HepG2 (cell line): ENCODE measurements around the gene TBC1D24. TPM values are rescaled to one million over a fixed set of nuclear protein-coding genes. Genes with fewer than 3 reads are reported as not detected.

Source experiments
- ATAC-seq: fragments of 200-7000 bp; cut with Tn5 transposase; 3 replicates; pipeline ENCODE4 v1.9.1; 2020; ENCODE audit warnings: mild to moderate bottlenecking, moderate library complexity
- BruUV-seq: library from RNA; stranded (reverse); fragments of 400-500 nt; replicated peaks from 2 replicates; lab custom pipeline; 2021; lab: Mats Ljungman, UMichigan
- CTCF ChIA-PET: fragments of 300-600 bp; formaldehyde crosslinking; extraction: SDS; loops from one replicate; lab custom pipeline; 2021; ENCODE audit warnings: low total read pairs, inconsistent platforms, low intra/inter-chr PET ratio; lab: Yijun Ruan, JAX
- POLR2A ChIA-PET: fragments of 350-600 bp; sonication (Branson Sonifier 250); formaldehyde crosslinking; loops from one replicate; lab custom pipeline; 2020; ENCODE audit warnings: antibody characterized with exemption, inconsistent platforms; lab: Yijun Ruan, JAX
- DNase-seq: peaks from one replicate; pipeline ENCODE4 v3.0.0-alpha.2; 2015; ENCODE audit warnings: low spot score
- FAIRE-seq: peaks from 3 replicates; lab custom pipeline; 2011; peaks lifted over from hg19 to GRCh38; lab: Jason Lieb, UNC
- H2AFZ ChIP-seq: one replicate; pipeline ENCODE4 v1.6.1; 2011; ENCODE audit warnings: low read length, inconsistent platforms
- H3K27ac ChIP-seq: fragments of 300-600 bp; 3 replicates; pipeline ENCODE4 v1.8.0; 2011; ENCODE audit warnings: mixed run types, mild to moderate bottlenecking, mixed read lengths, low read length, inconsistent platforms; ENCODE audit not compliant: insufficient read depth; ENCODE audit errors: extremely low read length
- H3K27me3 ChIP-seq, 2 experiments: fragments of 200-600 bp in 1 of 2; 2 replicates in 1 of 2; 3 replicates in 1 of 2; pipeline versions ENCODE4 v1.6.0 to v1.8.0; 2011; ENCODE audit warnings: low read length in 2 of 2, mild to moderate bottlenecking in 2 of 2, moderate library complexity in 2 of 2, inconsistent platforms in 1 of 2; ENCODE audit not compliant: insufficient read depth in 2 of 2, control insufficient read depth in 1 of 2
- H3K36me3 ChIP-seq, 2 experiments: fragments of 200-600 bp in 1 of 2; replicated peaks in 1 of 2; 2 replicates in 1 of 2; 3 replicates in 1 of 2; pipeline versions ENCODE4 v1.5.1 to v1.8.0; 2011; ENCODE audit warnings: low read length in 2 of 2, inconsistent platforms in 1 of 2; ENCODE audit not compliant: insufficient read depth in 2 of 2, control insufficient read depth in 1 of 2
- H3K4me1 ChIP-seq: 2 replicates; pipeline ENCODE4 v1.5.1; 2012; ENCODE audit warnings: low read length, inconsistent platforms; ENCODE audit not compliant: insufficient read depth
- H3K4me2 ChIP-seq: 2 replicates; pipeline ENCODE4 v1.6.0; 2011; ENCODE audit warnings: low read depth, low read length, inconsistent platforms
- H3K4me3 ChIP-seq, 3 experiments: fragments of 200-600 bp in 1 of 3; sonication (generic), shearing (Covaris generic) in 1 of 3; replicated peaks in 1 of 3; 2 replicates each; pipeline ENCODE4 v1.5.1; 2011 to 2016; ENCODE audit warnings: low read length in 3 of 3, inconsistent platforms in 2 of 3, low read depth in 2 of 3, mild to moderate bottlenecking in 2 of 3, control low read depth in 1 of 3, mixed read lengths in 1 of 3; ENCODE audit not compliant: insufficient read depth in 1 of 3
- H3K79me2 ChIP-seq: one replicate; pipeline ENCODE4 v1.6.1; 2011; ENCODE audit warnings: low read length, inconsistent platforms; ENCODE audit not compliant: insufficient read depth
- H3K9ac ChIP-seq: 2 replicates; pipeline ENCODE4 v1.6.0; 2011; ENCODE audit warnings: mild to moderate bottlenecking, low read depth, low read length, inconsistent platforms; ENCODE audit not compliant: insufficient read depth
- H3K9me3 ChIP-seq: 2 replicates; pipeline ENCODE4 v1.5.1; 2012; ENCODE audit warnings: mild to moderate bottlenecking, low read length
- H4K20me1 ChIP-seq: 2 replicates; pipeline ENCODE4 v1.6.0; 2011; ENCODE audit warnings: inconsistent platforms, mild to moderate bottlenecking, low read length, moderate library complexity; ENCODE audit not compliant: insufficient read depth
- CBX5 ChIP-seq: sonication (generic); formaldehyde crosslinking; IDR thresholded peaks from 2 replicates; pipeline ENCODE4 v1.4.0; 2020; ENCODE audit warnings: missing genetic modification reagents, borderline replicate concordance
- EEA1 ChIP-seq: sonication (generic); formaldehyde crosslinking; IDR thresholded peaks from 2 replicates; pipeline ENCODE4 v1.5.1; 2020; ENCODE audit warnings: mild to moderate bottlenecking, missing genetic modification reagents, borderline replicate concordance
- GFI1 ChIP-seq: sonication (generic); formaldehyde crosslinking; IDR thresholded peaks from 2 replicates; pipeline ENCODE4 v1.5.0; 2020; ENCODE audit warnings: missing genetic modification reagents, mild to moderate bottlenecking, borderline replicate concordance
- HES4 ChIP-seq: sonication (generic); formaldehyde crosslinking; IDR thresholded peaks from 2 replicates; pipeline ENCODE4 v1.9.0; 2021; ENCODE audit warnings: mild to moderate bottlenecking, missing genetic modification reagents, borderline replicate concordance
- MAFF ChIP-seq: IDR thresholded peaks from 2 replicates; pipeline ENCODE4 v1.6.1; 2011; ENCODE audit warnings: low read depth, low read length, improper control_type of control experiment
- MAFK ChIP-seq, 2 experiments: IDR thresholded peaks in 1 of 2; conservative IDR thresholded peaks in 1 of 2; 2 replicates each; pipeline ENCODE4 v1.6.1; 2011; ENCODE audit warnings: improper control_type of control experiment in 2 of 2, low read length in 2 of 2
- MAZ ChIP-seq, 2 experiments: sonication (generic) in 1 of 2; formaldehyde crosslinking in 1 of 2; IDR thresholded peaks; 2 replicates each; pipeline versions ENCODE4 v1.5.0 to v1.6.1; 2012 to 2020; ENCODE audit warnings: low read depth in 2 of 2, mild to moderate bottlenecking in 2 of 2, borderline replicate concordance in 1 of 2, improper control_type of control experiment in 1 of 2, low read length in 1 of 2, missing genetic modification reagents in 1 of 2, moderate library complexity in 1 of 2
- MIXL1 ChIP-seq: IDR thresholded peaks from 2 replicates; pipeline ENCODE4 v1.6.1; 2016
- NR2C2 ChIP-seq: sonication (generic); formaldehyde crosslinking; IDR thresholded peaks from 2 replicates; pipeline ENCODE4 v1.4.0; 2020; ENCODE audit warnings: missing genetic modification reagents, mild to moderate bottlenecking, moderate library complexity, borderline replicate concordance
- REL ChIP-seq: sonication (generic); formaldehyde crosslinking; conservative IDR thresholded peaks from 2 replicates; pipeline ENCODE4 v1.8.0; 2022; ENCODE audit warnings: mild to moderate bottlenecking, missing genetic modification reagents, moderate library complexity
- SOX6 ChIP-seq, 2 experiments: fragments of 450-650 bp in 1 of 2; sonication (generic) in 1 of 2; formaldehyde crosslinking in 1 of 2; IDR thresholded peaks; 2 replicates each; pipeline versions ENCODE4 v1.4.0 to v1.6.1; 2017 to 2020; ENCODE audit warnings: antibody characterized with exemption in 1 of 2, mild to moderate bottlenecking in 1 of 2, missing genetic modification reagents in 1 of 2
- XRCC5 ChIP-seq: fragments of 200-400 bp; formaldehyde crosslinking; optimal IDR thresholded peaks from 2 replicates; pipeline ENCODE3; 2017; ENCODE audit warnings: mild to moderate bottlenecking, low read length
- ZBTB1 ChIP-seq: sonication (generic); formaldehyde crosslinking; IDR thresholded peaks from 2 replicates; pipeline ENCODE4 v1.4.0; 2020; ENCODE audit warnings: missing genetic modification reagents, borderline replicate concordance
- ZNF235 ChIP-seq: sonication (generic); formaldehyde crosslinking; IDR thresholded peaks from 2 replicates; pipeline ENCODE4 v1.8.1; 2023; ENCODE audit warnings: mild to moderate bottlenecking, missing genetic modification reagents, borderline replicate concordance
- ZNF30 ChIP-seq: sonication (generic); formaldehyde crosslinking; IDR thresholded peaks from 2 replicates; pipeline ENCODE4 v1.5.0; 2020; ENCODE audit warnings: mild to moderate bottlenecking, missing genetic modification reagents
- ZNF326 ChIP-seq: sonication (generic); formaldehyde crosslinking; IDR thresholded peaks from 2 replicates; pipeline ENCODE4 v1.4.0; 2020; ENCODE audit warnings: missing genetic modification reagents, borderline replicate concordance
- ZNF460 ChIP-seq: sonication (generic); formaldehyde crosslinking; IDR thresholded peaks from 2 replicates; pipeline ENCODE4 v1.5.1; 2020; ENCODE audit warnings: missing genetic modification reagents, mild to moderate bottlenecking, borderline replicate concordance
- ZNF556 ChIP-seq: sonication (generic); formaldehyde crosslinking; IDR thresholded peaks from 2 replicates; pipeline ENCODE4 v1.4.0; 2020; ENCODE audit warnings: mild to moderate bottlenecking, missing genetic modification reagents, borderline replicate concordance
- ZNF614 ChIP-seq: IDR thresholded peaks from 2 replicates; pipeline ENCODE4 v1.6.1; 2018; ENCODE audit warnings: missing biosample characterization, missing genetic modification reagents, inconsistent platforms, borderline replicate concordance
- ZNF674 ChIP-seq: sonication (generic); formaldehyde crosslinking; IDR thresholded peaks from 2 replicates; pipeline ENCODE4 v1.5.0; 2020; ENCODE audit warnings: low read depth, mild to moderate bottlenecking, missing genetic modification reagents
- WGBS: methylation state at CpG from one replicate; pipeline ENCODE4 v1.1.6; 2017; ENCODE audit warnings: low lambda C conversion rate; 5-methylcytosine and 5-hydroxymethylcytosine counted together
- in situ Hi-C: cut with HindIII; loops from 2 replicates; pipeline ENCODE4 v1.10.0; 2017; ENCODE audit warnings: low pct_unique_long_range_greater_than_20kb; ENCODE audit not compliant: extremely low pct_ligation_motif_present
- intact Hi-C: fragments of 100-400 bp; cut with micrococcal nuclease; formaldehyde crosslinking; loops from one replicate; pipeline ENCODE4 v1.10.0; 2022; ENCODE audit not compliant: unreplicated experiment
- polyA plus RNA-seq, 8 experiments: library from polyadenylated mRNA; depleted of rRNA in 3 of 8; stranded (reverse) in 7 of 8; unstranded in 1 of 8; fragments of >200 nt; fragmentation: Illumina TruSeq in 4 of 8; extraction: Trizol in 4 of 8; gene quantifications; 2 replicates each; pipeline versions ENCODE4 v1.2.1 to v1.2.3, GENCODE V29; 2011 to 2016; ENCODE audit warnings: low read depth in 4 of 8, missing spikeins in 1 of 8, mixed read lengths in 1 of 8; ENCODE audit not compliant: insufficient read depth in 1 of 8
- total RNA-seq, 5 experiments: library from RNA; depleted of rRNA; stranded (reverse); fragments of >200 nt; fragmentation: Illumina TruSeq; extraction: Trizol; gene quantifications; 2 replicates each; pipeline ENCODE4 v1.2.3, GENCODE V29; 2016; ENCODE audit warnings: low read depth in 1 of 5
- TF ChIP-seq, protein P1 (sequence below): IDR thresholded peaks from 2 replicates; pipeline ENCODE4 v1.6.1; 2016; ENCODE audit warnings: control low read depth
- TF ChIP-seq, protein P2 (sequence below): sonication (generic); formaldehyde crosslinking; IDR thresholded peaks from 2 replicates; pipeline ENCODE4 v1.4.0; 2020; ENCODE audit warnings: missing genetic modification reagents

The TBC1D24 gene
- total and polyA plus RNA-seq, 2 of the 13 experiments (the other 11 are each of a cell fraction or from before 2014, with no cell fraction given), result 7.7 to 13.7 TPM

DNA sequence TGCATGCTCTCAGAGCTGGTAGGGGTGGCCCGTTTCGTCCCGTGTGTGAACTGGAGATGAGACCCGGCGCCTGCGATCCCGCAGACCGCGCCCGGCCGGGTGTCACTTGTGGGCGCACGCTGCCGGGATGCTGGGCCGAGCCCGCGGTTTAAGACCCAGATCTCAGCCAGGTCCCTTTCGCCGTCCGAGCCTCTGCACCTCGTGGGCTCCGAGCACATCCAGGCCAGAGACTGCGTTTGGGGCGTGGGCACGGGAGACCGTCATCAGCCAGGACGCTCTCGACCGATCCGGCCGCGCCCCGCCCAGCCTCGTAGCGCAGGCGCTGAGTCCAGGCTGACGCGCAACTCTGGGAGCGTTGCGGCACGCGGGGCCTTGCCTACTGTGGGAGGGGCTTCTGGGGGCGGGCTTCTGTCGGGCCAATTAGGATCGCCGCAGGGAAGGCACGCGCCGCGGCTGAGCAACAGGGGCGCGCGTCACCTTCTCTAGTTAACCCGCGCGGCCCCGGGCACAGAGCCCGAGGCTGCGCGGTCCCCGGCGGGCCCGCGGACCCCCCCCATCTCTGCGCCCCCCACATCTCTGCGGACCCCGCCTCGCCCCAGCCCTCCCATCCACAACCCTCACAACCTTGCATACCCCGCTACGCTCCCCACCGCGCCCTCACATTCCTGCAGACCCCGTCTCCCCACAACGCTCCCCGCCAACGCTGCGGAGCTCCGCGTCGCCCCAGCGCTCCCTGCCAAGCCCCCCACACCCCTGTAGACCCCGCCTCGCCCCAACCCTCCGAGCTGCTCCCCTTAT lies 57.0 kb downstream of the TBC1D24 start:
- Histone ChIP-seq H4K20me1 (no peaks in the 10 kb centered on the region), H3K9me3 (no peaks in the 10 kb centered on the region), H3K4me1 (peaks cover 59% of the 10 kb centered on the region), H3K4me2 (peak overlapping the region; percentile 92), H3K4me3 (peak overlapping the region; percentile 47 to 77 (median 69); a peak in 5 of 6 replicates), H3K27ac (peak overlapping the region; percentile 75), H3K36me3 (peaks cover 9 to 29% of the 10 kb centered on the region in 2 experiments), H3K9ac (peak overlapping the region; percentile 67), H3K79me2 (peaks cover 5% of the 10 kb centered on the region), H2AFZ (no peak overlapping the region), H3K27me3 (no peaks in the 10 kb centered on the region)
- ChIA-PET CTCF (no interaction called here), POLR2A (interaction anchor here (1.2 to 2.2 kb wide), 7 partner anchors 8 to 55 kb away, joined by 3 to 14 read pairs (median 10); partner anchors contain the start of genes AMDHD2 and ATP6V0C)
- WGBS, result 2% methylated on average over 9 of the region's 84 CpGs
- DNase-seq (peak; percentile 92), ATAC-seq (peak; percentile 76), FAIRE-seq (no peak)
- no TSS peak for BruUV-seq
- in situ Hi-C loops, result no loop called here
- intact Hi-C loops, result no loop called here
- TF ChIP-seq ZNF460, result no peak
- peak; percentile 95; the same call in 1 of the 2 replicates for TF ChIP-seq ZNF326 (CRISPR knock-in tag)
- TF ChIP-seq EEA1 (CRISPR knock-in tag), result no peak
- TF ChIP-seq MAFK (conservative IDR thresholded peaks at IDR 0.05 in 1 of 2, IDR thresholded peaks at IDR 0.05 in 1 of 2; ENCODE audit: low read length in 2 of 2), result no peak
- TF ChIP-seq SOX6 (IDR thresholded peaks at IDR 0.05), result no peak
- peak; percentile 80 for TF ChIP-seq SOX6 (CRISPR knock-in tag; IDR thresholded peaks at IDR 0.05)
- TF ChIP-seq GFI1, result peak; percentile 73; the same call in 1 of the 2 replicates
- 0 out of 2 replicates have a peak, but pooled peaks have one; percentile 49 for TF ChIP-seq ZNF614 (CRISPR knock-in tag)
- no peak for TF ChIP-seq ZNF30 (CRISPR knock-in tag)
- 0 out of 2 replicates have a peak, but pooled peaks have one; percentile 40 for TF ChIP-seq ZNF674 (CRISPR knock-in tag)
- peak; percentile 30; the same call in 1 of the 2 replicates for TF ChIP-seq CBX5 (CRISPR knock-in tag)
- no peak; the same call in 1 of the 2 replicates for TF ChIP-seq NR2C2
- peak; percentile 76 for TF ChIP-seq MAZ (IDR thresholded peaks at IDR 0.05; ENCODE audit: borderline replicate concordance, low read depth, low read length)
- TF ChIP-seq MAZ (CRISPR knock-in tag; IDR thresholded peaks at IDR 0.05; ENCODE audit: low read depth), result peak; percentile 86
- 0 out of 2 replicates have a peak, but pooled peaks have one; percentile 47 for TF ChIP-seq ZNF556 (CRISPR knock-in tag)
- TF ChIP-seq, protein P1, sequence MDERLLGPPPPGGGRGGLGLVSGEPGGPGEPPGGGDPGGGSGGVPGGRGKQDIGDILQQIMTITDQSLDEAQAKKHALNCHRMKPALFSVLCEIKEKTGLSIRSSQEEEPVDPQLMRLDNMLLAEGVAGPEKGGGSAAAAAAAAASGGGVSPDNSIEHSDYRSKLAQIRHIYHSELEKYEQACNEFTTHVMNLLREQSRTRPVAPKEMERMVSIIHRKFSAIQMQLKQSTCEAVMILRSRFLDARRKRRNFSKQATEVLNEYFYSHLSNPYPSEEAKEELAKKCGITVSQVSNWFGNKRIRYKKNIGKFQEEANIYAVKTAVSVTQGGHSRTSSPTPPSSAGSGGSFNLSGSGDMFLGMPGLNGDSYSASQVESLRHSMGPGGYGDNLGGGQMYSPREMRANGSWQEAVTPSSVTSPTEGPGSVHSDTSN (CRISPR knock-in tag), result no peak
- TF ChIP-seq, protein P2, sequence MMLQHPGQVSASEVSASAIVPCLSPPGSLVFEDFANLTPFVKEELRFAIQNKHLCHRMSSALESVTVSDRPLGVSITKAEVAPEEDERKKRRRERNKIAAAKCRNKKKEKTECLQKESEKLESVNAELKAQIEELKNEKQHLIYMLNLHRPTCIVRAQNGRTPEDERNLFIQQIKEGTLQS (CRISPR knock-in tag), result peak; percentile 49; the same call in 1 of the 2 replicates
- TF ChIP-seq MAFF, result no peak
- TF ChIP-seq HES4 (CRISPR knock-in tag), result peak; percentile 30; the same call in 1 of the 2 replicates
- no peak for TF ChIP-seq ZBTB1 (CRISPR knock-in tag)
- no peak; the same call in 1 of the 2 replicates for TF ChIP-seq ZNF235 (CRISPR knock-in tag)
- TF ChIP-seq MIXL1 (CRISPR knock-in tag), result no peak
- TF ChIP-seq REL (CRISPR knock-in tag), result peak; percentile 70; the same call in 1 of the 2 replicates
- peak; percentile 49 for TF ChIP-seq XRCC5
